CD14-positive monocyte (primary cell): ENCODE data around the gene CYP26A1. TPM values are rescaled to one million over a fixed set of nuclear protein-coding genes. Genes with fewer than 3 reads are reported as not detected.

ENCODE experiments used
- DNase-seq, 3 donors: peaks; one replicate each; pipeline ENCODE4 v3.0.0-alpha.2; 2011 to 2022
- H2AFZ ChIP-seq: 2 replicates; pipeline ENCODE4 v1.6.0; 2012; ENCODE audit warnings: mild to moderate bottlenecking, low read depth, low read length, inconsistent platforms; ENCODE audit not compliant: insufficient read depth, poor library complexity, severe bottlenecking
- H3K27ac ChIP-seq, 2 donors: 1 replicate in 1 of 2; 2 replicates in 1 of 2; pipeline ENCODE4 v1.5.1; 2012 to 2013; ENCODE audit warnings: low read length in 2 of 2, control low read depth in 1 of 2, inconsistent platforms in 1 of 2, low read depth in 1 of 2, mild to moderate bottlenecking in 1 of 2
- H3K27me3 ChIP-seq, 2 donors: one replicate each; pipeline versions ENCODE4 v1.6.0 to v1.6.1; 2011 to 2013; ENCODE audit warnings: low read length in 2 of 2; ENCODE audit not compliant: control insufficient read depth in 2 of 2, insufficient read depth in 2 of 2
- H3K36me3 ChIP-seq, 2 donors: replicated peaks in 1 of 2; 1 replicate in 1 of 2; 2 replicates in 1 of 2; pipeline versions ENCODE4 v1.5.1 to v1.6.1; 2012 to 2013; ENCODE audit warnings: low read length in 2 of 2, control low read depth in 1 of 2, inconsistent platforms in 1 of 2, mild to moderate bottlenecking in 1 of 2; ENCODE audit not compliant: insufficient read depth in 2 of 2, control insufficient read depth in 1 of 2
- H3K4me1 ChIP-seq, 2 donors: 1 replicate in 1 of 2; 2 replicates in 1 of 2; pipeline versions ENCODE4 v1.5.1 to v1.6.1; 2012 to 2013; ENCODE audit warnings: low read length in 2 of 2, control low read depth in 1 of 2, inconsistent platforms in 1 of 2, mild to moderate bottlenecking in 1 of 2, moderate library complexity in 1 of 2; ENCODE audit not compliant: insufficient read depth in 2 of 2, control insufficient read depth in 1 of 2
- H3K4me2 ChIP-seq: replicated peaks from 2 replicates; pipeline ENCODE3; 2012; ENCODE audit warnings: low read length, moderate library complexity, mild to moderate bottlenecking; ENCODE audit not compliant: poor library complexity, severe bottlenecking; ENCODE audit errors: extremely low read depth
- H3K4me3 ChIP-seq, 3 experiments: fragments of 200-600 bp in 1 of 3; sonication (generic) in 1 of 3; replicated peaks in 1 of 3; 1 replicate in 2 of 3; 2 replicates in 1 of 3; pipeline ENCODE4 v1.5.1; 2011 to 2013; ENCODE audit warnings: low read length in 3 of 3, mild to moderate bottlenecking in 3 of 3, control low read depth in 2 of 3, low read depth in 2 of 3, inconsistent platforms in 1 of 3, moderate library complexity in 1 of 3
- H3K79me2 ChIP-seq: 2 replicates; pipeline ENCODE4 v1.6.0; 2012; ENCODE audit warnings: mild to moderate bottlenecking, control low read depth, inconsistent platforms, low read length, moderate library complexity; ENCODE audit not compliant: insufficient read depth
- H3K9ac ChIP-seq: 2 replicates; pipeline ENCODE4 v1.6.0; 2017; ENCODE audit warnings: low read length, mild to moderate bottlenecking; ENCODE audit not compliant: insufficient read depth, poor library complexity, severe bottlenecking
- H3K9me3 ChIP-seq, 2 donors: replicated peaks in 1 of 2; 1 replicate in 1 of 2; 2 replicates in 1 of 2; pipeline versions ENCODE4 v1.5.1 to v1.6.1; 2012 to 2013; ENCODE audit warnings: low read length in 2 of 2, control low read depth in 1 of 2; ENCODE audit not compliant: control insufficient read depth in 1 of 2, insufficient read depth in 1 of 2
- H4K20me1 ChIP-seq: 2 replicates; pipeline ENCODE4 v1.6.0; 2012; ENCODE audit warnings: mild to moderate bottlenecking, low read length, control low read depth, moderate library complexity; ENCODE audit not compliant: insufficient read depth
- H3K27ac Mint-ChIP-seq, 7 donors: one replicate each; pipeline ENCODE4 v1.8.0; 2020; ENCODE audit warnings: mild to moderate bottlenecking in 7 of 7, mixed read lengths in 7 of 7, moderate library complexity in 6 of 7, inconsistent platforms in 2 of 7
- H3K27me3 Mint-ChIP-seq, 3 donors: one replicate each; pipeline ENCODE4 v1.8.0; 2021 to 2022; ENCODE audit warnings: low read depth in 3 of 3, mild to moderate bottlenecking in 3 of 3, mixed read lengths in 3 of 3, moderate library complexity in 3 of 3, inconsistent platforms in 1 of 3
- H3K36me3 Mint-ChIP-seq, 2 donors: one replicate each; pipeline ENCODE4 v1.8.0; 2020; ENCODE audit warnings: mixed read lengths in 2 of 2, inconsistent platforms in 1 of 2, mild to moderate bottlenecking in 1 of 2
- H3K4me1 Mint-ChIP-seq: one replicate; pipeline ENCODE4 v1.8.0; 2020; ENCODE audit warnings: mild to moderate bottlenecking, mixed read lengths
- H3K4me3 Mint-ChIP-seq, 2 donors: one replicate each; pipeline ENCODE4 v1.8.0; 2020; ENCODE audit warnings: mild to moderate bottlenecking in 2 of 2, mixed read lengths in 2 of 2, moderate library complexity in 1 of 2
- H3K9me3 Mint-ChIP-seq, 7 donors: one replicate each; pipeline ENCODE4 v1.8.0; 2020 to 2022; ENCODE audit warnings: mixed read lengths in 7 of 7, mild to moderate bottlenecking in 6 of 7, moderate library complexity in 6 of 7, inconsistent platforms in 2 of 7
- WGBS: methylation state at CpG from one replicate; pipeline ENCODE4 v1.1.5; 2013; ENCODE audit warnings: missing lambda C conversion rate; ENCODE audit not compliant: insufficient coverage; 5-methylcytosine and 5-hydroxymethylcytosine counted together
- intact Hi-C, 2 donors: fragments of 100-400 bp; cut with micrococcal nuclease; formaldehyde crosslinking; loops; one replicate each; pipeline versions ENCODE4 v1.15.0 to v1.15.1; 2023
- polyA plus RNA-seq, 3 donors: library from polyadenylated mRNA; depleted of rRNA in 1 of 3; unstranded in 2 of 3; stranded (reverse) in 1 of 3; fragments of 300-500 nt in 2 of 3; fragments of >200 nt in 1 of 3; fragmentation: Illumina TruSeq in 2 of 3; gene quantifications; 1 replicate in 2 of 3; 2 replicates in 1 of 3; pipeline ENCODE4 v1.2.3, GENCODE V29; 2012 to 2021
- TF ChIP-seq, protein P1 (sequence below): fragments of 200-600 bp; IDR thresholded peaks from one replicate; pipeline ENCODE4 v1.8.0; 2022; ENCODE audit warnings: antibody characterized with exemption, mild to moderate bottlenecking

The CYP26A1 gene
- polyA plus RNA-seq, 3 donors: not detected

DNA sequence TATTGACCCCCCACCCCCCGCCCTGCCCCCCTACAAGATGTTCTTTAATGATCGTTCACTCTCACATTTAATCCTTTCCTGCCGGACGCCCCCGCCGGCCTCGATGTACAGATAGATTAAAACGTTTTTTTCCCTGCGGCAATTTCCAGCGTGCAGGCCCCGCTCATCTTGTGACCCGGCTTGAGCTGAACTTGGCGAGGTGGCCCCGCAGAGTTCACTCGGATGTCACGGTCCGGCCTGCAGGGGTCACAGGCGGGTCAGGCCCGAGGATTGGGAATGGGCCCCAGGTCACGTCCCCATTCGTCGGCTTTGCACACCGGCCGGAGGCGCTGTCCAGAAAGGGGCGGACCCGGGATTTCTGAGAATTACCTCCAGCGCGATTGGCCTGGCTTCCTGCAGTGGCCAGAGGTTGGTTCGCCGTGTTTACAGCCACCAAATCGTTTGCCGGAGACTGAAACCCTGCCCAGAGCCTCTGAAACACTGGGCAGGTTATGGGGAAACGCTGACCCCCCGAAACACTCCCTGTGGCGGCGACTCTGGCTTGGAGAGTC lies 1.9 kb upstream of the CYP26A1 start:
- H4K20me1 ChIP-seq: no peaks in the 10 kb centered on the region
- under 1% methylated on average over 30 of the region's 37 CpGs for WGBS
- intact Hi-C loops: no loop called here
- Mint-ChIP-seq H3K4me1 (peaks cover 31% of the 10 kb centered on the region), H3K9me3 (peaks cover 0 to 13% (median 4%) of the 10 kb centered on the region in 7 donors), H3K4me3 (peak overlapping the region; percentile 6 to 87), H3K27ac (no peak overlapping the region), H3K27me3 (peaks cover 90 to 100% (median 100%) of the 10 kb centered on the region in 3 donors), H3K36me3 (peaks cover 5 to 14% of the 10 kb centered on the region in 2 donors)
- H3K9me3 ChIP-seq: peaks cover 5 to 66% of the 10 kb centered on the region in 2 donors
- no peaks in the 10 kb centered on the region for H3K36me3 ChIP-seq
- H2AFZ ChIP-seq: no peak overlapping the region
- no peak for DNase-seq
- H3K4me1 ChIP-seq: peaks cover 23 to 35% of the 10 kb centered on the region in 2 donors
- H3K27me3 ChIP-seq: peaks cover 80 to 97% of the 10 kb centered on the region in 2 donors
- no peak overlapping the region for H3K27ac ChIP-seq
- H3K79me2 ChIP-seq: no peaks in the 10 kb centered on the region
- H3K9ac ChIP-seq: no peak overlapping the region
- TF ChIP-seq, protein P1, sequence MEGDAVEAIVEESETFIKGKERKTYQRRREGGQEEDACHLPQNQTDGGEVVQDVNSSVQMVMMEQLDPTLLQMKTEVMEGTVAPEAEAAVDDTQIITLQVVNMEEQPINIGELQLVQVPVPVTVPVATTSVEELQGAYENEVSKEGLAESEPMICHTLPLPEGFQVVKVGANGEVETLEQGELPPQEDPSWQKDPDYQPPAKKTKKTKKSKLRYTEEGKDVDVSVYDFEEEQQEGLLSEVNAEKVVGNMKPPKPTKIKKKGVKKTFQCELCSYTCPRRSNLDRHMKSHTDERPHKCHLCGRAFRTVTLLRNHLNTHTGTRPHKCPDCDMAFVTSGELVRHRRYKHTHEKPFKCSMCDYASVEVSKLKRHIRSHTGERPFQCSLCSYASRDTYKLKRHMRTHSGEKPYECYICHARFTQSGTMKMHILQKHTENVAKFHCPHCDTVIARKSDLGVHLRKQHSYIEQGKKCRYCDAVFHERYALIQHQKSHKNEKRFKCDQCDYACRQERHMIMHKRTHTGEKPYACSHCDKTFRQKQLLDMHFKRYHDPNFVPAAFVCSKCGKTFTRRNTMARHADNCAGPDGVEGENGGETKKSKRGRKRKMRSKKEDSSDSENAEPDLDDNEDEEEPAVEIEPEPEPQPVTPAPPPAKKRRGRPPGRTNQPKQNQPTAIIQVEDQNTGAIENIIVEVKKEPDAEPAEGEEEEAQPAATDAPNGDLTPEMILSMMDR: no peak
- H3K4me2 ChIP-seq: peak overlapping the region; percentile 31
- H3K4me3 ChIP-seq: peak overlapping the region in 1 of 3 experiments; percentile 39

DNA sequence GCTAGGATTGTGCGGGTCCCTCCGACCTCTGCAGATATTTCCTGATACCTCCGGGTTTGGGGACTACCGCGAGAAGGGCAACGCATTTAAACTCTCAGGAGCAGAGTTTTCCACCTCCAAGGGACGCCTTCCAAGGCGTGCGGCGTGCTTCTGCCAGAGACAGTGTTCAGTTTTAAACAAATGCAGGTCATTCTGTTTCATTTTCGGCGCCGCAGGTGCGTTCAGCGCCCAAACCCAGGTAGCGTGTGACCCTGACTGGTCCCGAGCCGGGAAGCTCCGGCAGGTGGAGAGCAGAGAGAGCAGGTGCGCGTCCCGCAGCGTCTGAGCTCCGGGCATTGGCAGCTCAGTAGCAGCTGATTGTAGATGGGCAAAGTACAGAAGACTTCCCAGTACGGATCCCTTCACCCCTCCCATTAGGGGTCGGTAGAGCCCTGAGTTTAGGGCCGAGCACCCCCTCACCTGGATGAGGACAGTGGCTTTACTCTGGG lies 1.4 kb upstream of the CYP26A1 start:
- peaks cover 79 to 97% of the 10 kb centered on the region in 2 donors for H3K27me3 ChIP-seq
- intact Hi-C loops: no loop called here
- Mint-ChIP-seq H3K36me3 (peaks cover 5 to 14% of the 10 kb centered on the region in 2 donors), H3K27ac (no peak overlapping the region), H3K27me3 (peaks cover 88 to 99% (median 98%) of the 10 kb centered on the region in 3 donors), H3K9me3 (peaks cover 0 to 12% (median 4%) of the 10 kb centered on the region in 7 donors), H3K4me3 (peak overlapping the region; percentile 6 to 87), H3K4me1 (peaks cover 31% of the 10 kb centered on the region)
- H3K4me1 ChIP-seq: peaks cover 23 to 35% of the 10 kb centered on the region in 2 donors
- no peak overlapping the region for H3K9ac ChIP-seq
- no peaks in the 10 kb centered on the region for H3K36me3 ChIP-seq
- no peak overlapping the region for H2AFZ ChIP-seq
- H3K79me2 ChIP-seq: no peaks in the 10 kb centered on the region
- H3K27ac ChIP-seq: no peak overlapping the region
- no peaks in the 10 kb centered on the region for H4K20me1 ChIP-seq
- under 1% methylated on average over 18 of the region's 27 CpGs for WGBS
- H3K4me3 ChIP-seq: peak overlapping the region in 1 of 3 experiments; percentile 39
- TF ChIP-seq, protein P1: no peak
- H3K9me3 ChIP-seq: peaks cover 5 to 60% of the 10 kb centered on the region in 2 donors
- no peak for DNase-seq
- H3K4me2 ChIP-seq: peak overlapping the region; percentile 31
